GM12872 (cell line): ENCODE data around the gene DGKD.

Source experiments
- CTCF ChIP-seq: IDR thresholded peaks from 3 replicates; pipeline ENCODE4 v1.5.1; 2011; ENCODE audit warnings: low read depth, mild to moderate bottlenecking, low read length, moderate library complexity; ENCODE audit not compliant: insufficient read depth

DGKD gene

GRCh38 chr2:233418761-233419546, 64.7 kb downstream of the DGKD start:
- TF ChIP-seq CTCF = no peak

- no peak for TF ChIP-seq CTCF
Observed at GRCh38 chr2:233419602-233420391, 65.5 kb downstream of the DGKD start.

GRCh38 chr2:233421091-233421816, 67.0 kb downstream of the DGKD start:
- TF ChIP-seq CTCF = no peak

GRCh38 chr2:233422050-233422639, 67.9 kb downstream of the DGKD start:
- no peak for TF ChIP-seq CTCF

GRCh38 chr2:233422649-233423551, 68.6 kb downstream of the DGKD start:
- TF ChIP-seq CTCF = no peak

- no peak for TF ChIP-seq CTCF
Observed at GRCh38 chr2:233423552-233423860, 69.2 kb downstream of the DGKD start.
